SK-N-MC (cell line): ENCODE measurements around the gene BDKRB1.

Experiments
- DNase-seq: peaks from one replicate; pipeline ENCODE4 v3.0.0-alpha.2; 2011; ENCODE audit warnings: low read depth, low spot score
- H3K27ac ChIP-seq: fragments of 200-600 bp; sonication (generic); 2 replicates; pipeline ENCODE4 v1.5.1; 2016; ENCODE audit warnings: mixed run types
- H3K36me3 ChIP-seq: fragments of 200-600 bp; sonication (generic); 2 replicates; pipeline ENCODE4 v1.6.1; 2017; ENCODE audit warnings: antibody characterized with exemption, low read length, mixed read lengths; ENCODE audit not compliant: insufficient read depth
- H3K4me3 ChIP-seq: fragments of 200-600 bp; sonication (generic); 2 replicates; pipeline ENCODE4 v1.5.1; 2016
- H3K9ac ChIP-seq: fragments of 200-600 bp; sonication (generic); 2 replicates; pipeline ENCODE4 v1.8.0; 2017; ENCODE audit warnings: mixed run types, mixed read lengths; ENCODE audit not compliant: insufficient read length
- H3K9me3 ChIP-seq: fragments of 200-600 bp; sonication (generic); 2 replicates; pipeline ENCODE4 v1.6.1; 2017; ENCODE audit warnings: low read depth, mild to moderate bottlenecking, antibody characterized with exemption, low read length, moderate library complexity, mixed read lengths
- EZH2 ChIP-seq: fragments of 200-600 bp; sonication (generic); IDR thresholded peaks from one replicate; pipeline ENCODE4 v1.6.1; 2017; ENCODE audit warnings: antibody characterized with exemption
- FOXP2 ChIP-seq: optimal IDR thresholded peaks from 2 replicates; pipeline ENCODE3; 2011; ENCODE audit warnings: mild to moderate bottlenecking, moderate library complexity; ENCODE audit not compliant: insufficient read depth; ENCODE audit errors: extremely low read length, control extremely low read depth
- POLR2AphosphoS5 ChIP-seq: IDR thresholded peaks from 2 replicates; pipeline ENCODE4 v1.6.1; 2012; ENCODE audit warnings: mild to moderate bottlenecking, low read depth, low read length, borderline replicate concordance

Gene BDKRB1

DNA sequence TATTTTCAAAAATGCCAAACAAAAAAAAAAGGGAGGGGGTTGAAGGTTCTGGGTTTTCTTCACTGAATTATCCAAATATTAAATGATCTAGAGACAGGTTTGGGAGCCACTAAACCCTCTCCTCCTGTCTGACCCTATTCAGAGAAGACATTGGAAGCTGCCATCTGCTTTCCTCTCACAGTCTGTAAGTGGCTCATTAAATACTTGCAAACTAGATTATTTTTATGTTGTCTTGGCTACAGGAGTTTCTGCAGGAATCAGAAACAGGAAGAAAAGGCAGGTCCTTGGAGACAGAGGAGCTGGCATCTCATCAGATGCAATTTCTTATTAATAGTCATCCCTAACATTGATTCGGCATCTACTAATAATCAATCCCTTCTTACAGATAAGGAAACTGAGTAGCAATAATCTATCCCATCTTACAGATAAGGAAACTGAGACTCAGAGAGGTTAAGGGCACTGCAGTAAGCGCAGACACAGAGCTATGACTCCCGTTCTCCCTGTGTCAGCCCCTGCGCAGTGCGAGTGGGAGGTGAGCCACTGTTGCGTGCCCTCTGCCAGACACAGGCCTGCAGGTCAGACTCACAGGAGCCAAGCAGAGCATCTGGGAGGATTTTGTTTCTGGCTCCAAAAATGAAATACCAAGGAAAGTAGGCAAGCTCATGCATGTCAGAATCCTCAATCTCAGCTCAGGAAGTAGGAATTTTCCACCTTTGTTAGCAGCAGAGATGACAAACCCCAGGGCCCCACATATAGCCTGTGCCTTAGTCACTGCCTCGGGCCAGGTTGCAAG lies 40.4 kb upstream of the BDKRB1 start:
- TF ChIP-seq POLR2AphosphoS5 (no peak), FOXP2 (no peak), EZH2 (no peak)
- H3K9me3 ChIP-seq: no peaks in the 10 kb centered on the region
- no peak overlapping the region for H3K27ac ChIP-seq
- no peak overlapping the region for H3K9ac ChIP-seq
- no peak overlapping the region for H3K4me3 ChIP-seq
- no peak for DNase-seq
- H3K36me3 ChIP-seq: no peaks in the 10 kb centered on the region

- Histone ChIP-seq H3K4me3 (no peak overlapping the region), H3K36me3 (no peaks in the 10 kb centered on the region), H3K27ac (no peak overlapping the region), H3K9me3 (no peaks in the 10 kb centered on the region), H3K9ac (no peak overlapping the region)
- no peak for DNase-seq
- TF ChIP-seq EZH2 (no peak), POLR2AphosphoS5 (no peak), FOXP2 (no peak)
These were observed 39.4 kb upstream of the BDKRB1 start for GRCh38 chr14:96216627-96217026.

GRCh38 chr14:96217376-96217913 lies 38.6 kb upstream of the BDKRB1 start:
- no peak overlapping the region for H3K9ac ChIP-seq
- TF ChIP-seq EZH2 (no peak), POLR2AphosphoS5 (no peak), FOXP2 (no peak)
- H3K4me3 ChIP-seq: no peak overlapping the region
- H3K27ac ChIP-seq: no peak overlapping the region
- no peaks in the 10 kb centered on the region for H3K9me3 ChIP-seq
- DNase-seq: no peak
- H3K36me3 ChIP-seq: no peaks in the 10 kb centered on the region

DNA sequence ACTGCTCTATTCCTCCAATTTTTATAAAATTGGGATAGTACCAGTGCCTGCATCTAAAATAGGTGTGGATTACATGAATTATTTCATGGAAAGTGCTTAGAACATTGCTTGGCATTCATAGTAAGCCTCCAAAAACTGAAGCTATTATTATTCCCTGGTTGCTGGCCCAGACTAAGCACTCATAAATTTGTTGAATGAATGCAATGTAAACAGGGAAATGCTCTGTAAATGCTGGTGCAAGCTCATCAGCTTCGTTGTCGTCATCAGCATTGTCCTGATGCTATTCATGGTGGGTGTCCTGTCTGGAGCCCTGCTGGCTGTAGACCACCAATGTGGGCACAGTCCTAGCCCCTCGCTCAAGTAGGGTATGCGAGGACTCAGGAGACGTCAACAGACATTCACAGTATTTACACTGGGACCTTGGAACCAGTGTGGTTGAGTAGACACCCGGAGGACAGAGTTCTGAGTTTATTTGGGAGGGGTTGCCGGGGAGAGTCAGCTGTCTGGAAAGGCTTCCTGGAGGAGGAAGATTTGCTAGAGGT lies 34.8 kb upstream of the BDKRB1 start:
- Histone ChIP-seq H3K9ac (no peak overlapping the region), H3K36me3 (no peaks in the 10 kb centered on the region), H3K27ac (no peak overlapping the region), H3K4me3 (no peak overlapping the region), H3K9me3 (no peaks in the 10 kb centered on the region)
- no peak for DNase-seq
- TF ChIP-seq POLR2AphosphoS5: no peak
- no peak for TF ChIP-seq FOXP2
- no peak for TF ChIP-seq EZH2

- Histone ChIP-seq H3K4me3 (no peak overlapping the region), H3K36me3 (no peaks in the 10 kb centered on the region), H3K9me3 (no peaks in the 10 kb centered on the region), H3K9ac (no peak overlapping the region), H3K27ac (no peak overlapping the region)
- DNase-seq: no peak
- TF ChIP-seq POLR2AphosphoS5: no peak
- no peak for TF ChIP-seq EZH2
- TF ChIP-seq FOXP2: no peak
These were observed 34.2 kb upstream of the BDKRB1 start for GRCh38 chr14:96221841-96222240.

DNA sequence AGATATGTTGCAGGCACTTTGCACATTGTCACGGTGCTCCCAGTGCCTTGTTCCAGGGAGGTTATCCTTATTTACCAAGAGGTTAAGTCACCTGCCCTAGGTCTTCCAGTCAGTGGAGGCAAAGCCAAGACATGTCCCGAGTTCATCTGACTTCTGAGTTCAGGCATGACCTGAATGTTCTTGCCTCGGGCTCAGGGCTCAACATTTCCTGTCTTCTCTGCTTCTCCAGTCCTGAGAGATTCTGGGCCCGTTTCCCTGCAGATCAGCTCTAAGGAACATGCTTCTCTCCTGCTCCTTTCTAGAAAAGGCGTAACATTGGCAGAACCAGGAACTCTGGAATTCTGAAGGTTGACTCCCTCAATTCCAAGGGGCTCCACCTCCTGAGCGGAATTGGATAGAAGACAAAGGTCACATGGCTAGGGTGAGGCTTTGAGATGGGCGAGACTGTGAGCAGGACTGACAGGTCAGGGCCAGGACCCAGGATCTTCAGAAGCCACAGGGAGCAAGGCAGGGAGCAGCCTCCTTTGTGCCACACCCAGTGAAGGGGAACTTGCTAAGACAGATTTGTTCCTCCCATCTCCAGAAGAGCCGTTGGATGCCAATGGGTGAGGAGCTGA lies 31.4 kb upstream of the BDKRB1 start:
- no peak for DNase-seq
- H3K9me3 ChIP-seq: no peaks in the 10 kb centered on the region
- no peaks in the 10 kb centered on the region for H3K36me3 ChIP-seq
- no peak overlapping the region for H3K27ac ChIP-seq
- H3K4me3 ChIP-seq: no peak overlapping the region
- H3K9ac ChIP-seq: no peak overlapping the region
- TF ChIP-seq EZH2 (no peak), POLR2AphosphoS5 (no peak), FOXP2 (no peak)

DNA sequence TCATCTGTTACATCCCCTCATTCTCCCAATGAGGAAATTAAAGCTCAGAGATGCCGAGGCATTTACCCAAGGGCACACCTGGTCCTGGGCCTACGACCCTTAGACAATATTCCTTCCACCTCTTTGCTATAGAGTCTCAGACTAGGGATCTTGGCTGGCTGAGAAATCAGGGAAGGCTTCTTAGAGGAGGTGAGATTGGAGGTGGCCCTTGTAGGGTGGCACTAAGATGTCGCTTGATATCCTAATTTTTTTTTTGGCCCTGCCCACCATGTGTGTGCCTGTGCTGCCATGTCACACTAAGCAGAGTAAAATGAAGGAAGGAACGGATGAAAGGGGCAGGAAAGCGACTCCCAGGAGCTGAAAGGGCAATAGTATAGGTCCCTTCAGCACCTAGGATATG lies 30.8 kb upstream of the BDKRB1 start:
- Histone ChIP-seq H3K9me3 (no peaks in the 10 kb centered on the region), H3K27ac (no peak overlapping the region), H3K36me3 (no peaks in the 10 kb centered on the region), H3K9ac (no peak overlapping the region), H3K4me3 (no peak overlapping the region)
- no peak for DNase-seq
- no peak for TF ChIP-seq FOXP2
- no peak for TF ChIP-seq EZH2
- TF ChIP-seq POLR2AphosphoS5: no peak

- Histone ChIP-seq H3K27ac (no peak overlapping the region), H3K4me3 (no peak overlapping the region), H3K9ac (no peak overlapping the region), H3K9me3 (no peaks in the 10 kb centered on the region), H3K36me3 (no peaks in the 10 kb centered on the region)
- TF ChIP-seq FOXP2 (no peak), EZH2 (no peak), POLR2AphosphoS5 (no peak)
- DNase-seq: no peak
These were observed 30.3 kb upstream of the BDKRB1 start for GRCh38 chr14:96225745-96226151.
